ENCODE data around the gene CELSR1. TPM values are rescaled to one million over a fixed set of nuclear protein-coding genes. Genes with fewer than 3 reads are reported as not detected.

Gene CELSR1
- total RNA-seq, 1 experiment from 2014 or later: 22.6 TPM

GRCh38 chr22:46462726-46463371 is 74.6 kb downstream of the CELSR1 start:
- no peak for TF ChIP-seq CTCF (conservative IDR thresholded peaks at IDR 0.05)
- no peak overlapping the region for H3K23ac ChIP-seq (ENCODE audit: insufficient read length, low read depth, low read length)
- no peak overlapping the region for H2BK15ac ChIP-seq (ENCODE audit: low read depth, low read length)
- H3K4me3 Mint-ChIP-seq: no peak overlapping the region
- no peaks in the 10 kb centered on the region for H3K79me1 ChIP-seq (ENCODE audit: insufficient read depth, low read depth, low read length, poor library complexity, severe bottlenecking)
- no peak overlapping the region for H3K4me2 ChIP-seq (ENCODE audit: insufficient read depth, insufficient read length, low read length)
- H4K20me1 ChIP-seq (ENCODE audit: control insufficient read depth, insufficient read depth, insufficient read length): no peaks in the 10 kb centered on the region
- H3K9me3 ChIP-seq (ENCODE audit: control insufficient read depth, low read depth, low read length): no peaks in the 10 kb centered on the region
- H3K27me3 ChIP-seq (ENCODE audit: insufficient read depth, low read length): no peaks in the 10 kb centered on the region
- no peak overlapping the region for H3K9ac ChIP-seq (ENCODE audit: extremely low read depth, insufficient read length, low read length)
- H4K91ac ChIP-seq (ENCODE audit: insufficient read length, low read depth, low read length): no peak overlapping the region
- H3T11ph ChIP-seq (ENCODE audit: low read length): no peak overlapping the region
- H4K8ac ChIP-seq (replicated peaks; ENCODE audit: insufficient read length, low read depth, low read length): no peak overlapping the region
- no peak overlapping the region for H3K18ac ChIP-seq (ENCODE audit: insufficient read length, low read depth, low read length)
- no peak overlapping the region for H2BK5ac ChIP-seq (ENCODE audit: insufficient read length, low read length)
- no peaks in the 10 kb centered on the region for H3K4me1 ChIP-seq (ENCODE audit: insufficient read depth, low read length)
- H2AFZ ChIP-seq (ENCODE audit: low read length): no peak overlapping the region
- no peak overlapping the region for H3K27ac ChIP-seq (ENCODE audit: insufficient read length, low read depth, low read length)
- WGBS (ENCODE audit: extremely low coverage, insufficient read length, low lambda C conversion rate): no CpG with 5 or more reads among the region's 18 CpGs
- H3K27me3 Mint-ChIP-seq (ENCODE audit: low read depth): no peaks in the 10 kb centered on the region
- H2BK120ac ChIP-seq (ENCODE audit: low read depth, low read length, poor library complexity, severe bottlenecking): no peak overlapping the region
- no peak overlapping the region for H3K14ac ChIP-seq (ENCODE audit: insufficient read depth, low read length)
- no peak overlapping the region for H2AK5ac ChIP-seq (ENCODE audit: insufficient read length, low read length)
- no peaks in the 10 kb centered on the region; a peak in 1 of 5 replicates for H3K9me3 Mint-ChIP-seq
- peaks cover 0 to 22% (median 14%) of the 10 kb centered on the region in 3 experiments; a peak in 5 of 7 replicates for H3K36me3 Mint-ChIP-seq (ENCODE audit: insufficient read depth in 1 of 3, low read depth in 3 of 3)
- H3K4me1 Mint-ChIP-seq: peaks cover 4 to 11% of the 10 kb centered on the region in 2 experiments; a peak in 2 of 4 replicates
- H2BK12ac ChIP-seq (ENCODE audit: insufficient read length, low read depth, low read length): no peak overlapping the region
- DNase-seq: no peak
- H3K79me2 ChIP-seq (ENCODE audit: insufficient read depth, low read length): no peaks in the 10 kb centered on the region
- H3K23me2 ChIP-seq (ENCODE audit: insufficient read length, low read depth, low read length, poor library complexity, severe bottlenecking): no peaks in the 10 kb centered on the region
- H2BK20ac ChIP-seq (ENCODE audit: low read depth, low read length, poor library complexity, severe bottlenecking): no peak overlapping the region
- no peak overlapping the region for H3K56ac ChIP-seq (ENCODE audit: insufficient read length, low read depth, low read length)
- H3K27ac Mint-ChIP-seq: peak overlapping the region in 2 of 3 experiments; percentile 28 to 54; a peak in 2 of 7 replicates
- no peak overlapping the region for H3K4ac ChIP-seq (ENCODE audit: low read depth, low read length)
- no peak overlapping the region for H4K5ac ChIP-seq (ENCODE audit: insufficient read length, low read depth, low read length)

All from H9 (cell line).